ENCODE measurements around the gene REPS2.

DNA sequence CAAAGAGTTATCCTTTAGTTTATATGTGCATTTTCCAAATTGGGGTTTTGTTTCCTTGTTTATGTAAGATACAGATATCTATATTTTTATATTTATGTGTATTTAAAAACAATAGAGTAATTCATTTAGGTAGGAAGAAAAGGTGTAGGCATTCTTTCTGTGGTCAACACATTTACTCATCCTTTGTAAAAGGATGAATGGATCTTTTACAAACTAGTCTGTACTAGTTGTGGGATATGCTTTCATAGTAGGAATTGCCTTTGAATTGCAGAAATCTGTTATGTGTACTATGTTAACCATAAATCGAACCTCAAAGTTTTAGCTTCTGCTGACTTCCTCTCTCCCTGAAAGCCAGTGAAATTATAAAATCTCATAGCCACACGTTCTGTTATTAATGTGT, 128.5 kb downstream of the REPS2 start:
- TF ChIP-seq EZH2phosphoT487 (IDR thresholded peaks at IDR 0.05) (no peak), EZH2 (IDR thresholded peaks at IDR 0.05) (no peak)
- TF ChIP-seq, protein P1, sequence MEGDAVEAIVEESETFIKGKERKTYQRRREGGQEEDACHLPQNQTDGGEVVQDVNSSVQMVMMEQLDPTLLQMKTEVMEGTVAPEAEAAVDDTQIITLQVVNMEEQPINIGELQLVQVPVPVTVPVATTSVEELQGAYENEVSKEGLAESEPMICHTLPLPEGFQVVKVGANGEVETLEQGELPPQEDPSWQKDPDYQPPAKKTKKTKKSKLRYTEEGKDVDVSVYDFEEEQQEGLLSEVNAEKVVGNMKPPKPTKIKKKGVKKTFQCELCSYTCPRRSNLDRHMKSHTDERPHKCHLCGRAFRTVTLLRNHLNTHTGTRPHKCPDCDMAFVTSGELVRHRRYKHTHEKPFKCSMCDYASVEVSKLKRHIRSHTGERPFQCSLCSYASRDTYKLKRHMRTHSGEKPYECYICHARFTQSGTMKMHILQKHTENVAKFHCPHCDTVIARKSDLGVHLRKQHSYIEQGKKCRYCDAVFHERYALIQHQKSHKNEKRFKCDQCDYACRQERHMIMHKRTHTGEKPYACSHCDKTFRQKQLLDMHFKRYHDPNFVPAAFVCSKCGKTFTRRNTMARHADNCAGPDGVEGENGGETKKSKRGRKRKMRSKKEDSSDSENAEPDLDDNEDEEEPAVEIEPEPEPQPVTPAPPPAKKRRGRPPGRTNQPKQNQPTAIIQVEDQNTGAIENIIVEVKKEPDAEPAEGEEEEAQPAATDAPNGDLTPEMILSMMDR (IDR thresholded peaks at IDR 0.05), result no peak
